ENCODE data around the gene ZDHHC11B.
A peak's percentile ranks its signal among the peaks of the same experiment; 100 is the strongest.
"Not testable (repeated sequence)": the region's sequence is repeated elsewhere in the genome, so short reads cannot be mapped to it uniquely, and the experiment has no call there.

ZDHHC11B gene

DNA sequence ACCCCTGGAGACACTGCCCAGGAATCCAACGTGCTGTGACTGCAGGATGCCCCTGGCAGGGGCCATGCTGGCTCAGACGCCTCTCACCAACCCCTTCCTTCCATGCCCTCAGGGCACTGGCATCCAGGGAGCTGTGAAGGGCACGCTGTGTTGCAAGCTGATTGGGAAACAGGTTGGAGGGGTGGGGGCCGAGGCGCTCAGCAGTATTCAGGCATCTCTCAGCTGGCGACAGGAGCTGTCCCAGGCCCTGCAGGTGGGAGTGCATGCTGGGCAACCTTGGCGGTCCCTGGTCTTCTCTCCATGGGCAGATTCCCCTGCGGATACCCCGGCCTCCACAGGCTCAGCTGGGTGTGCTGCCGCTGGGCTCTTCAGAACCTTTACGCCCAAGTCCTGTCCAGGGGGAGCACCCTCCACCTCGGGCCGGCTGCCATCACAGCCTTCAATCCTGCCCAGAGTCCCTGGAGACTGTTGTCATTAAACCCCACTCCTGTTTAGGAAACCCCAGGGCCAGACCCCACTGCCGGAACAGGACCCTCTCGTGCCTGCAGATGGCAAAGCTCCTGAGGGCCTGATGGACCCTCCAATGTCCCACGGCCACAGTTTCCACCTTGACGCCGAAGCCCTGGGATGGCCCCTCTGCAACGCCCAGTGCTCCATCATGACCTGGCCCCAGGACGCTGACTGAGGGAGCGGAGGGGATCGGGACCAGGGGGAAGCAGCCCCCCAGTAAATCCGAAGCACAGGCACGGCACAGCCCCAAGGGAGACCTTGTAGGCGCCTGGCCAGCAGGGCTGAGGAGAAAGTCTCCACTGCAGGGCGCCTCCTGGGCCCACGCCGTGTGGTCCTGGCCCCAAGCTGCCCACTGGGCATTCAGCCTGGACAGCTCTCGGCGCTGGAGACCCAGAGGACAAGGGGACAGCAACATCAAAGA, 100.7 kb downstream of the ZDHHC11B start:
- no peak for DNase-seq

DNA sequence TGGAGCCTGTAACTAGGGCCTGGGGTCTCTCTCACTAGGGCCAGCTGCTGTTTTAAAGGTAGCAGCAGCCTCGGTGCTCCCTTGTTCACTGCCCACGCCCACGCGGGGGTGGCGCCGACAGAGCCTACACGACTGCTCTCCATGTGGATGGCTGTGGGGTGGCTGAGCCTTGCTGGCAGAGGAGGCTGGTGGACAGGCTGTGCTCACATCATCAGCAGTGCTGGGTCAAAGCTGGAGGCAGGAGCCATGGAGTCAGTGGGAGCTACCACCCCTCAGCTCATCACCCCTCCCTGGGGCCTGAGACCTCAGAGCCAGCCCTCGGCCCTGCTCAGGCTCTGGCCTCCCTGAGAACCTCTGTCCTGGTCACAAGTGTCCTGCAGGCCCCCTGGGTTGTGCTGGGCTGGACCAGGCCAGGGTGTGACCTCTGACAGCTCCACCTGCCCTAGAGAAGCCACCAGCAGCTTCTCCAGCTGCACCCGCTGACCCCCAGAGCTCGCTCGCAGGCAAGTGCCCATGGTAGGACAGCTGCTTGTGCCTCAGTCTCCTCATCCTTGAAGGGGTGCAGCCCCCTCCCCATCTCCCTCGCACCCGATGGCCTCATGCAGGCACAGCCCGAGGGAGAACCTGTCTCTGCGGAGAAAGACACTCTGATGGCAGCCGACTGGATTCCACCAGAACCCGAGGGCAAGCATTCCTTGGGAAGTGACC, 101.7 kb downstream of the ZDHHC11B start:
- DNase-seq: not testable (repeated sequence)

- DNase-seq: not testable (repeated sequence)
Measured at GRCh38 chr5:682216-682615, 102.3 kb downstream of the ZDHHC11B start.

- DNase-seq: not testable (repeated sequence)
Measured at GRCh38 chr5:681317-682191, 103.0 kb downstream of the ZDHHC11B start.

DNA sequence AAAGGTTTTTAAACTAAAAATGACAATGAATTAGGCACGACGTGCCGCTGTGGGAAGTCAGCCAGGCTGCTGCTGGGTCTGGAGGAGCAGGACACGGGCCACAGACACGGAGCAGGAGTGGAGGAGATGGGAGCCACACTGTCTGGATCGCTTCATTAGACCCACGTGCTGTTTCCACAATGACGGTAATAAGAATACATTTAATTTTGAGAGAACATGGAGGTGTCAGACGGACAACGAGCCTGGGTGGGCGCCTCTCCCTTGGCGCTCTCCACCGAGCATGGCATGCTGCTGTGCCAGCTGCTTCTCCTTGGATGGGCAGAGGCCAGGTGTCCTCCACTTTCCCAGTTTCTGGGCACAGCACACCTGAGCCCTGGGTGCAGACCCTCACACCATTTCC, 103.7 kb downstream of the ZDHHC11B start:
- not testable (repeated sequence) for DNase-seq

GRCh38 chr5:680118-680795, 104.3 kb downstream of the ZDHHC11B start:
- DNase-seq: not testable (repeated sequence)

GRCh38 chr5:679166-679895, 105.2 kb downstream of the ZDHHC11B start:
- DNase-seq: not testable (repeated sequence)

- DNase-seq: not testable (repeated sequence)
Measured at GRCh38 chr5:678521-678920, 106.0 kb downstream of the ZDHHC11B start.

DNA sequence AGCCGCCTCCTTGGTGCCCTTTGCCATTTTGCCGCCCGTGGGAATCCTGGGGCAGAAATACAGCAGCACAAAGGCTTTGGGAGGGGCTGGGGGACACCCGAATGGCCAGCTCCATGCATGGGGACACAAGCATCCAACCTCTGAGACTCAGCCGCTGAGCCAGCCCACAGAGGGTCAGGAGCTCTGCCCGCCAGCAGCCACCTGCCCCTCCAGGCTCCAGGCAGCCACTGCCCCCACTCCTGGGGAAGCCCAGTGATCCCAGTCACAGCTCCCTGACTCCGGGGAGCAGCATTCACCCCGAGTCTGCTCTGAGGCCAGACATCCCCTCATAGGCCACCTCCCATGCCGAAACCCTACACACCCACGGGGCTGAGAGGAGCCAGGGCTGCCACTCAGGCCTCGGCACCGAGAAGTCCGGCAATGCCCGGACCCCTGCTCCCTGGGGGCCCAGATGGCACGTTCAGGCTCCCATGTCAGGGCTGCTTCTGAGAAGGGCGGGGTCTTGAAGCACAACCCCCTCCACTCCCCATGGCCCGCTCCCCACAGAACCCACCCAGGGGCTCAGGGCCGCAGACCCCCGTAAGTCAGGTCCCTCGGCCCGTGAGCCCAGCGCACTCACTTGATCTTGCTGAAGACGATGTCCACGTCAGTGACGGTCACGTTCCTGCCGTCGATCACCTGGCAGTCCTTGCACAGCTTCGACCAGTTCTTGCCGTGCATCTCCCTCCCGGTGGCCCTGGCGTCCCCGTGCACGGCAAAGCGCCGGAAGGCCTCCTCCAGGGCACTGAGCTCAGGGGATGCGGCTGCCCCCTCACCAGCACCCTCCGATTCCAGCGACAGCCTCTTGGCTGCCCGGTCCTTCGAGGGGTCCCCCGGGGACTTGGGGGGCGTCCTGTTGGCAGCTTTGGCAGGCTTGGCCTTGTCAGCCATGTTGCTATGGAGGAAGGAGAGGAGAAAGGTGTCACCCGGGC, 107.1 kb downstream of the ZDHHC11B start:
- no peak for DNase-seq

DNA sequence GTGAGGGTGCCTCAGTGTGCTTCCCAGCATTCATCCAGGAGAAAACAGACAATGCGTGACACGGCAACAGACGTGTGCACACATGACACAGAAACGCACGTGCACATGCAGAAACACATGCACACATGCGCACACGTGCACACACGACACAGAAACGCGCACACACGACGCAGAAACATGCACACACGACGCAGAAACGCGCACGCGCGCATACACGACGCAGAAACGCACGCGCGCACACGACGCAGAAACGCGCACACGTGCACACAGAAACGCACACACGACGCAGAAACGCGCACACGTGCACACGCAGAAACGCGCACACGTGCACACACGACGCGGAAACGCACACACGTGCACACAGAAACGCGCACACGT, 107.8 kb downstream of the ZDHHC11B start:
- no peak for DNase-seq

DNA sequence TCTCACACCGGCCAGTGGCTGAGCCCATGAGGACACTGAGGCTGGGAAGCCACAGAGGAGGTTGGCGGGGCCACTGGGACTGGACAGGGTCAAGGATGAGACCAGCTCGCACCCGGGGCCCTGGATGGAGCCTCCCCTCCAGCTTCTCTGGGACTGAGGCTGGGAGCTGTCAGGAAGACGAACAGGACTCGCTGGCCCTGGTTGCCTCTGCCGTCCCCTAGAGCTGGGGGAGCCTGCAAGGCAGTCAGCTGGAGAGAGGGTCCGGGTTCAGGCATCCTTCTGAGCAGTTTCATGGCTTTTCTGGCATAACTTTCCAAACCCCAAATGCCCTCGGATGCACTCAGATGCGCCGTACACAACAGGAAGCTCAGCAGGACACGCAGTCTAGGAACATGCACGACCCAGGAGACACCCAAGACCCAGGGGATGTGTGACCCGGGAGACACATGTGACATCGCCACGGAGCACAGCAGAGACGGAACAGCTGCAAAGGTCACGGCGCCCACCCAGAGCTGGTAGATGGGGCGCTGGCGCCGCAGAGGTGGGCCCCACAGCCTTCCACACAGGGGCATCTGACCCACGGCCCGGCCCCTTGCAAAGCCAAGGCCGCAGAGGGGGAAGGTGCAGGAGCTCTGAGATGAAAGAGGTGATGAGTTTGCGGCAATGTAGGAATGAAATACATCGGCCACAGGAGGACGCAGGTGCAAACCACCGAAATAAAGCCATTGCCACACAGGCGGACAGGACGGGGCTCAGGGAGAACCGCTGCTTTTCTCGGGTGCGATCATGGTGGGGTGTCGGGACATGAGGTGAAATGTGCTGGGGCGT, 108.4 kb downstream of the ZDHHC11B start:
- no peak for DNase-seq

DNA sequence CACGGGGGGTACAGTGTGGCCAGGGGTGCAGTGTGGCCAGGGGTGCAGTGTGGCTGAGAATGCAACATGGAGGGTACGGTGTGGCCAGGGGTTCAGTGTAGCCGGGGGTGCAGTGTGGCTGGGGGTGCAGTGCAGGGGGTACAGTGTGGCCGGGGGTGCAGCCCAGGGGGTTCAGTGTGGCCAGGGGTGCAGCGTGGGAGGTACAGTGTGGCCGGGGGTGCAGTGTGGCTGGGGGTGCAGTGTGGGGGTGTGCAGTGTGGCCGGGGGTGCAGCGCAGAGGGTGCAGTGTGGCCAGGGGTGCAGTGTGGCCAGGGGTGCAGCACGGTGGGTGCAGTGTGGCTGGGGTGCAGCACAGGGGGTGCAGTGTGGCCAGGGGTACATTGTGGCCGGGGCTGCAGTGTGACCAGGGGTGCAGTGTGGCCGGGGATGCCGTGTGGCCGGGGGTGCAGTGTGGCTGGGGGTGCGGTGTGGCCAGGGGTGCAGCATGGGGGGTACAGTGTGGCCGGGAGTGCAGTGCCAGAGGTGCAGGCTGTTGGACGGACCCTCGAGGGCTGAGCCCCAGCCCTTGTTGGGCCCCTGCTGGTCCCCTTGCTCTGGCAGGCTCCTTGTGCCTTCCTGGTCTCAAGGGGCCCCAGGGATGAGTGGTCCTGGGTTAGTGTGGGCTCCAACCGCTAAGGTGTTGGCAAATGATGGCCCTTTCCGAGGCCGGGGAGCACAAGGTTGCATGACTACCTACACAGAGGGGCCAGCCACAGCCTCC, 109.2 kb downstream of the ZDHHC11B start:
- no peak for DNase-seq

DNA sequence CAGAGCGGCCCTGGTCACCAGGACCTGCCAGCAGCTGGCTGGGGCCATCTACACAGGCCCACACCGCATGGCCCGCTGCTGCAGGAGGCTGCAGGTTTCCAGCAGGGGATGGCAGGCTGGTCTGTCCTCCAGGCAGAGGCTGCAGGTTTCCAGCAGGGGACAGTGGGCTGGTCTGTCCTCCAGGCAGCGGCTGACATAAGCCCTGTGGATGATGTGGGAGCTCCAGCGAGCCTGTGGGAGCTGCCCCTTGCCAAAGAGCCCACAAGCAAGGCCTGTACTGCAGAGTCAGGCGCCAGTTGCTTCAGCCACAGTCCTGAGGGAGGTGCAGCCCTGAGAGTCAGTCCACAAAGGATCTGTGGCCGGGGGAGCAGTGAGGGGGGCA, 109.9 kb downstream of the ZDHHC11B start:
- no peak for DNase-seq

DNA sequence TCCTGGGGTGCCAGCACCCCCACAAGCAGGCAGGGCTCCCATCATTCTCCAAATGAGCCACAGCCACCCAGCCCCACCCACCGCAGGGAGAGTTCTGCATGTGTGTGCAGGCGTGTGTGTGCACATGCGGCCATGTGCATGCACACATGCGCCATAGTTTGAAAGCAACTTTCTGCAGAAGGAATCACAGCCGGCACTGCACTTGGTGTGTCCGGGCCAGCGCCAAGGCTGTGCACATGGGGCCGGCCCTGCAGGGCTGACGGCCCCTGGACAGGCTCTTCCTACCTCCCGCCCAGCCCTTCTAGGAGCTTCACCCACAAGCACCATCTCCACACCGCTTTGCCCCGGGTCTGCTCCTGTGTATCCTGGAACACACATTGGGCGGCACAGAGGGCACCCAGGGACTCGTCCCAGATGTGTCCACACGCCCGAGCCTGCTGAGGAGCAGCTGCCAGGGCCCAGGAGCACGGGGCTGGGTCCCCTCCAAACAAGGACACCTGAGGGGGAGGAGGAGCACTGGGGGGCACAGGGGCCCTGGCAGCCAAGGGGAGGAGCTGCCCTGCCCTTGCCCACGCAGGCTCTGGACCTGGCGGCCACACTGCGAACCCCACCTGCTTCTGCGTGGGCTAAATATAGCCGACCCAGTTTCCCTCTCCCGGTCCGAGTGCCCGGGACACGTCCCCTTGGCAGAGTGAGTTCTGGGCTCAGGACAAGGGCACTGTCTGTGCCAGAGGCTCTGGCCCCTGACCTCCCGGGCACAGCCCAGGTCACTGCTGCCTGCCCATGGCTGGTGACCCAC, 110.5 kb downstream of the ZDHHC11B start:
- DNase-seq: no peak

- no peak for DNase-seq
Measured at GRCh38 chr5:673161-673830, 111.2 kb downstream of the ZDHHC11B start.

- DNase-seq: peak; percentile 35
Measured at GRCh38 chr5:672329-673160, 112.0 kb downstream of the ZDHHC11B start.
